Stomach (tissue), 9 donors: ENCODE measurements around the gene COP1. TPM values are rescaled to one million over a fixed set of nuclear protein-coding genes. Genes with fewer than 3 reads are reported as not detected.

Experiments used
- DNase-seq, 2 donors: peaks; one replicate each; pipeline versions ENCODE4 v3.0.0 to v3.0.0-alpha.2; 2013 to 2019
- H3K27ac ChIP-seq, 5 donors: fragments of 200-600 bp in 4 of 5; sonication (generic) in 4 of 5; one replicate each; pipeline ENCODE4 v1.5.1; 2013 to 2019; ENCODE audit warnings: mild to moderate bottlenecking in 1 of 5, moderate library complexity in 1 of 5
- H3K27me3 ChIP-seq, 3 donors: fragments of 200-600 bp; sonication (generic); one replicate each; pipeline ENCODE4 v1.5.1; 2017 to 2019; ENCODE audit warnings: mixed run types in 1 of 3
- H3K36me3 ChIP-seq, 4 donors: fragments of 200-600 bp; sonication (generic); 1 replicate in 3 of 4; 2 replicates in 1 of 4; pipeline ENCODE4 v1.5.1; 2016 to 2019
- H3K4me1 ChIP-seq, 4 donors: fragments of 200-600 bp; sonication (generic); one replicate each; pipeline ENCODE4 v1.5.1; 2016 to 2019
- H3K4me3 ChIP-seq, 4 donors: fragments of 200-600 bp; sonication (generic) in 3 of 4; one replicate each; pipeline ENCODE4 v1.5.1; 2016 to 2019; ENCODE audit warnings: mild to moderate bottlenecking in 1 of 4
- H3K9me3 ChIP-seq, 4 donors: fragments of 200-600 bp; sonication (generic); one replicate each; pipeline ENCODE4 v1.5.1; 2016 to 2019
- CTCF ChIP-seq, 7 experiments: fragments of 450-650 bp in 4 of 7; fragments of 200-600 bp in 3 of 7; sonication (generic) in 3 of 7; IDR thresholded peaks; one replicate each; pipeline ENCODE4 v1.5.1; 2016 to 2019; ENCODE audit warnings: antibody characterized with exemption in 7 of 7, control low read depth in 2 of 7, mild to moderate bottlenecking in 1 of 7
- EP300 ChIP-seq: sonication (generic); formaldehyde crosslinking; IDR thresholded peaks from one replicate; pipeline ENCODE4 v1.6.1; 2017; ENCODE audit warnings: antibody characterized with exemption
- POLR2A ChIP-seq, 4 donors: fragments of 450-650 bp; IDR thresholded peaks; one replicate each; pipeline ENCODE4 v1.6.1; 2016; ENCODE audit warnings: antibody characterized with exemption in 4 of 4, control low read depth in 2 of 4, mild to moderate bottlenecking in 1 of 4, moderate library complexity in 1 of 4
- POLR2AphosphoS5 ChIP-seq, 3 donors: sonication (generic); formaldehyde crosslinking; IDR thresholded peaks; one replicate each; pipeline ENCODE4 v1.6.1; 2016; ENCODE audit warnings: antibody characterized with exemption in 3 of 3
- WGBS, 5 donors: extraction: QIAGEN DNeasy Blood & Tissue Kit in 3 of 5; methylation state at CpG; one replicate each; pipeline versions ENCODE4 v1.1.5 to v1.1.7; 2013 to 2018; 5-methylcytosine and 5-hydroxymethylcytosine counted together
- intact Hi-C: fragments of 100-400 bp; cut with DNase I; formaldehyde crosslinking; loops from one replicate; pipeline ENCODE4 v1.15.1; 2023; ENCODE audit warnings: low total_unique reads
- polyA plus RNA-seq, 3 donors: library from polyadenylated mRNA; stranded (reverse); fragments of 200-250 nt; gene quantifications; one replicate each; pipeline ENCODE4 v1.2.3, GENCODE V29; 2013
- total RNA-seq, 5 donors: library from RNA; depleted of rRNA; stranded (reverse); fragments of >200 nt; gene quantifications; one replicate each; pipeline versions ENCODE4 v1.1.0 to v1.2.3, GENCODE V29; 2014 to 2016
- donor health status: healthy with polysubstance abuse.
- donor health status: Bipolar disorder and iron deficiency.
- donor health status: healthy.

The COP1 gene
- total and polyA plus RNA-seq, 8 donors, result 36.2 to 127 (median 55.1) TPM

- Histone ChIP-seq H3K9me3 (no peaks in the 10 kb centered on the region), H3K4me3 (no peak overlapping the region), H3K4me1 (no peaks in the 10 kb centered on the region), H3K27me3 (no peaks in the 10 kb centered on the region), H3K27ac (no peak overlapping the region), H3K36me3 (peaks cover 0 to 8% (median 0%) of the 10 kb centered on the region in 4 donors)
- WGBS, 5 donors, result 83 to 95% (median 91%) methylated on average over 1 of the region's 1 CpG
- intact Hi-C loops, result no loop called here
- no peak for DNase-seq
- TF ChIP-seq CTCF (IDR thresholded peaks at IDR 0.05) (no peak), EP300 (no peak), POLR2AphosphoS5 (IDR thresholded peaks at IDR 0.05) (no peak), POLR2A (IDR thresholded peaks at IDR 0.05) (no peak)
These were observed 288.1 kb downstream of the COP1 start for GRCh38 chr1:175919001-175919400.

GRCh38 chr1:175918364-175918801, 288.7 kb downstream of the COP1 start:
- TF ChIP-seq EP300 (no peak), POLR2AphosphoS5 (IDR thresholded peaks at IDR 0.05) (no peak), CTCF (IDR thresholded peaks at IDR 0.05) (no peak), POLR2A (IDR thresholded peaks at IDR 0.05) (no peak)
- Histone ChIP-seq H3K27ac (no peak overlapping the region), H3K27me3 (no peaks in the 10 kb centered on the region), H3K36me3 (peaks cover 0 to 9% (median 0%) of the 10 kb centered on the region in 4 donors), H3K9me3 (peaks cover 0 to 5% (median under 1%) of the 10 kb centered on the region in 4 donors), H3K4me3 (no peak overlapping the region), H3K4me1 (no peaks in the 10 kb centered on the region)
- WGBS, 5 donors, result 69 to 83% (median 77%) methylated on average over 2 of the region's 2 CpGs
- DNase-seq, result no peak
- intact Hi-C loops, result no loop called here

GRCh38 chr1:175914115-175914514, 293.0 kb downstream of the COP1 start:
- TF ChIP-seq CTCF (IDR thresholded peaks at IDR 0.05) (no peak), EP300 (no peak), POLR2AphosphoS5 (IDR thresholded peaks at IDR 0.05) (no peak), POLR2A (IDR thresholded peaks at IDR 0.05) (no peak)
- no peak overlapping the region for H3K27ac ChIP-seq

GRCh38 chr1:175911138-175911537, 295.9 kb downstream of the COP1 start:
- intact Hi-C loops, result no loop called here
- TF ChIP-seq POLR2AphosphoS5 (IDR thresholded peaks at IDR 0.05) (no peak), EP300 (no peak), CTCF (IDR thresholded peaks at IDR 0.05) (no peak), POLR2A (IDR thresholded peaks at IDR 0.05) (no peak)

More at GRCh38 chr1:175914115-175914514, 293.0 kb downstream of the COP1 start:
- intact Hi-C loops, result no loop called here
- Histone ChIP-seq H3K27me3 (no peaks in the 10 kb centered on the region), H3K36me3 (peaks cover 0 to 28% (median 0%) of the 10 kb centered on the region in 4 donors), H3K9me3 (peaks cover 0 to 39% (median 35%) of the 10 kb centered on the region in 4 donors), H3K4me1 (no peaks in the 10 kb centered on the region), H3K4me3 (no peak overlapping the region)
- 84 to 92% (median 88%) methylated on average over 2 of the region's 2 CpGs for WGBS, 5 donors
- DNase-seq, result no peak

More at GRCh38 chr1:175911138-175911537, 295.9 kb downstream of the COP1 start:
- 92 to 100% (median 96%) methylated on average over 1 of the region's 1 CpG for WGBS, 5 donors
- DNase-seq, result no peak
- no peak overlapping the region for H3K4me3 ChIP-seq
- H3K9me3 ChIP-seq, result peaks cover 0 to 39% (median 35%) of the 10 kb centered on the region in 4 donors
- H3K36me3 ChIP-seq, result peaks cover 0 to 25% (median 0%) of the 10 kb centered on the region in 4 donors
- no peaks in the 10 kb centered on the region for H3K4me1 ChIP-seq
- H3K27me3 ChIP-seq, result no peaks in the 10 kb centered on the region
- no peak overlapping the region for H3K27ac ChIP-seq
